GM18951 (cell line): ENCODE data around the gene VIPR1.

ENCODE experiments used
- POLR2A ChIP-seq: IDR thresholded peaks from 4 replicates; pipeline ENCODE4 v1.6.1; 2011; ENCODE audit warnings: mild to moderate bottlenecking; ENCODE audit not compliant: insufficient read length, insufficient read depth; ENCODE audit errors: extremely low read depth
- in situ Hi-C: fragments of 300-500 bp; cut with MboI; formaldehyde crosslinking; loops from one replicate; pipeline ENCODE4 v1.12.0; 2022; ENCODE audit warnings: low sequenced_read_pairs, mixed read lengths, inconsistent platforms; ENCODE audit not compliant: unreplicated experiment

The VIPR1 gene

DNA sequence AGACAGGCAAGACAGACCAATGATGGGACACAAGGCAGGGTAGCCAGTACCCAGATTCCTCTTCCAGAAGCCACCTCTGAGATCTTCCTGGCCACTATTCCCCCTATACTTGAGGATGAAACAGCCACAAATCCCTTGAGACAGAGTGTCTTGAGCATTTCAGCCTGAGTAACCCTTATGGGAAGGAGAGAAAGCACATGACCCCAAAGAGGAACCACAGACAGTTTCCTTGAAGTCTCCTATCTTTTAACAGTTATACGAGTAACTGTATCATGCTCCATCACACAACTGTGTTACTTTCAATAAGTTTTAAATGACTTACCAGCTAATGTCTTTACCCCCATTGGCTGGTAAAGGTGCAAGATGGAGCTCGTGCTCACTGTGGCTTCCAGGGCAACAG lies 9.3 kb downstream of the VIPR1 start:
- TF ChIP-seq POLR2A = no peak
- in situ Hi-C loops = no loop called here

DNA sequence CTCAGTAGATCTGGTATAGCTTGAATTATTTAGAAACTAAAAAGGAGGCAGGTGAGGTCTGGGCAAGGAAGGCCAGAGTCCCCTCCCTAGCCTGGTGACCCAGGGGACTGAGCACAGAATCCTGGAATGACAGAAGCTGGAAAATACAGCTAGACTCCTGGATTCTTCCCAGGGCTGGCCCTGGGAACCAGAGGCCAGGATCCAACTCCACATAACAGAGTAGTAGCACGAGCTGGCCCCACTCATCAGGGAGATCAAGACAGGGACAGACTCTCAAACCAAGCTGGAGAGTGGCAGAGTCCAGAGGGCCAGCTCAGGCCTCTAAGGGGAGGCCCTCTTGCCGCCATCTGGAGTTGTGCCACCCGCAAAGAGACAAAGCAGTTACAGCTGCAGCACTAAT lies 10.7 kb downstream of the VIPR1 start:
- TF ChIP-seq POLR2A = no peak
- in situ Hi-C loops = no loop called here

GRCh38 chr3:42513521-42513920 lies 11.1 kb downstream of the VIPR1 start:
- no peak for TF ChIP-seq POLR2A
- in situ Hi-C loops = no loop called here

- TF ChIP-seq POLR2A = no peak
- in situ Hi-C loops = no loop called here
Measured at GRCh38 chr3:42514876-42515275, 12.4 kb downstream of the VIPR1 start.

DNA sequence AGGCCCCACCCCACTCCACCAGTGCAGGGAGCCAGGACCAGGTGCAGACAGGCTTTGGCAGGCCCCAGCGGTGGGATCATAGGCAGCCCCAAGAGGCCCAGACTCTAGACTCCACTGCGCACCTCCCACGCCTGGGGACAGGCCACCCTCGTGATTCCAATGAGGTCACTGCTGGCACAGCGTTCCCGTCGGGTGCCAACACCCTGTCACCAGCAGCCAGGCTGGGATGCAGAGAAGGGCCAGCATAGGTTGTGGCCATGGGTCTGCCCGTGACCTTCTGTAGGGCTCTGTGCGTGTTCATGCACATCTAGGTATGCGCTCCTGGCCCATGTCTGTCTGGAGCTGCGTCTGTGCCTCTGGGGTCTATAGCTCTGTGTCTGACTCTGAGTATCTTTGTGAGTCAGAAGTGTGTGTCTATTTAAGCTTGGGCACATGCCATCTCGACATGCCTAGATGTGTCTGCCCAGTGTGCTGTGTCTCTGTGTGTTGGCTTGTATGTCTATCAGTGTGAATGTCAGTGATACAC lies 13.0 kb downstream of the VIPR1 start:
- in situ Hi-C loops = no loop called here
- TF ChIP-seq POLR2A = no peak

DNA sequence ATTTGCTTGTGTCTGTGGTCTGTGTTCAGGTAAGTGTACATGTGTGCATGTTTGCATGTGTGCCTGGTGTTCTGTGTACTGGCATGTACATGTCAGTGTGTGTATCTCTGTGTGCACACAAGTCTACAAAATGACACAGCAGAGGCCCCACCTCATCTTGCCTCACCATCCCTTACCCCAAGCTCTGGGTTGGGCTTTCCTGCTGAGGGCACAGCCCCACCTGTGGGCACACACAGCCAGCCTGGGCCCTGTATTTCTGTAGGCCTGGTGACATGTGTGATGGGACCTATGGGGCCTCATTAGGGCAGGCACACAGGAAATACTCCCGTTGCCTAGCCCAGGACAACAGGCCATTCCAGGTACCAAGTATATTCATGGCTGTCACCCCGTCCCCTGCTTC lies 13.5 kb downstream of the VIPR1 start:
- in situ Hi-C loops = no loop called here

GRCh38 chr3:42516443-42516842 lies 14.0 kb downstream of the VIPR1 start:
- in situ Hi-C loops = no loop called here
- TF ChIP-seq POLR2A = no peak

More for the DNA sequence above, 13.5 kb downstream of the VIPR1 start:
- no peak for TF ChIP-seq POLR2A

- in situ Hi-C loops = no loop called here
Measured at GRCh38 chr3:42517117-42517516, 14.7 kb downstream of the VIPR1 start.

GRCh38 chr3:42518800-42519567 lies 16.5 kb downstream of the VIPR1 start:
- in situ Hi-C loops = no loop called here
- TF ChIP-seq POLR2A = no peak

More at GRCh38 chr3:42517117-42517516, 14.7 kb downstream of the VIPR1 start:
- no peak for TF ChIP-seq POLR2A

DNA sequence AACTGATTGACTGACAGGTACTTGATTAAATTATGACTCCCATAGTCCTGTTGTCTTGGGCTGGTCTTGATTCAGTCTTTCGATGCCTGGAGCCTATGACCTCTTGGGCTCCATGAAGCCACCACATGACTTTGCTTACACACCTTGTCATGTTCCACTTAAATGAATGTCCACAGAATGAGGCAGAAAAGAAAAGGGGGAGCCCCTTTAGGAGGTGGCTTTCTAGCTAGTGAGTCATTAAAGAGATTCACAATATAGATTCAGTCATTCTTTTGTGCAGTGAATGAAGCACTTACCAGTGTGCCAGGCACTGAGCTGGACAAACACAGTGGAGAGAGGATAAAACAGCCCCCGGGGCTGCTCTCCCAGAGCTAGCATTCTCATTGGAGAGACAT lies 17.1 kb downstream of the VIPR1 start:
- in situ Hi-C loops = no loop called here
- no peak for TF ChIP-seq POLR2A

GRCh38 chr3:42520336-42520735 lies 17.9 kb downstream of the VIPR1 start:
- TF ChIP-seq POLR2A = no peak
- in situ Hi-C loops = no loop called here

DNA sequence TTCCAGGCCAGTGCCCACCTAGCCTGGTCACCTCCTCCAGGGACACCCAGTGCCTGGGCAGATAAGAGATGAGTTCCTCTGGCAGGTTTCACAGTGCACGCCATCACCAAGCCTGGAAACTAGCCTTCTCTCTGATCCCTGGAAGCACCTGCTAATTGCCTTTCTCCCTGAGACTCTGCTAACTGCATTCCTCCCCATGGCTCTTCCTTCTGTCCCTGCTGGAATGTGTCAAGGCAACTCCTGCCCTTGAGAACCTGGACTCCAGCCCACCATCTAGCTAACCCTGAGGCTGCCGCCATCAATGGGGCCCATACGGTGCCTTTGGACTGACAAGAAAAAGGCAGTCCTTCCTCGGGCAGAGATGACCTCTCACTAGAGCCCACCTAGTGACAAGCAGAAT lies 18.5 kb downstream of the VIPR1 start:
- in situ Hi-C loops = no loop called here
- TF ChIP-seq POLR2A = no peak

DNA sequence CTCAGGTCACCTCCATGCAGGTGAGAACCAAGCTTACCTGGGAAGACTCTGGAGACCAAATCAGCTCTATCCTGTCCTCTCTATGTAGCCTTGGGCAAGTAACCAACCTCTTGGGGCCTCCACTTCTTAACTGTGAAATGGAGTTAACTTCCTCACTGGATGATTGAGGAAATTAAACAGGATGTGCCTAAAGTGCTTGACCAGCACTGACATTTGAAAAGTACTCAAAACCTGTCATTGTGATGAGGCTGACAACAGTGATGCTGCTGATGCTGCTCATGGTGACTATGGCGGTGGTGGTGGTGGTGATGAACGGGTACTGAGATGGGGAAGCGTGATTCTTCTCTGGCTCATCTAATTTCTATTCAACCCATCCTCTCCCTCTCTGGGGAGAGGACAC lies 22.3 kb downstream of the VIPR1 start:
- in situ Hi-C loops = loop anchor here (25.0 kb wide), 1 partner anchor 287 kb away; no protein-coding TSS in a partner anchor
- no peak for TF ChIP-seq POLR2A

- in situ Hi-C loops = loop anchor here (25.0 kb wide), 1 partner anchor 288 kb away; no protein-coding TSS in a partner anchor
- TF ChIP-seq POLR2A = no peak
Measured at GRCh38 chr3:42525212-42525611, 22.8 kb downstream of the VIPR1 start.

- TF ChIP-seq POLR2A = no peak
- in situ Hi-C loops = loop anchor here (25.0 kb wide), 1 partner anchor 289 kb away; no protein-coding TSS in a partner anchor
Measured at GRCh38 chr3:42525736-42526345, 23.4 kb downstream of the VIPR1 start.
